ENCODE results near the gene PRKG1.

DNA sequence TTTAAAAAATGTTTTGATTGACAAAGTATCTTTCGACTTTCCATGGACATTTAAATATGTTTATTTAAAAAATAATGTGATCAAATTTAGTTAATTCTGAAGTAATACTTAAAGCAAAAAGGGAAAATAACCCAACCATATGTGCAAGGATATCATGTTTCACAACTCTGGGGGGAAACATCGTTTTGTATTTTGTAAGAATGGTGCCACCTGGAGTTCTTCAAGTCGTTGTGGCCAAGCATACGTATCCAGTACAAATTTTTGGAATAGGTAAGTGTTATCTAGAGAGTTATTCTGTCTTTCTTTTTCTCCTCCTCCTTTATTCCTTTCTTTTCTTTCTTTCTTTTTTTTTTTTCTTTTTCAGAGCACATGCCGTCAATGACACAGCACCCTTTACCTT is 801.3 kb downstream of the PRKG1 start:
- TF ChIP-seq, protein P1, sequence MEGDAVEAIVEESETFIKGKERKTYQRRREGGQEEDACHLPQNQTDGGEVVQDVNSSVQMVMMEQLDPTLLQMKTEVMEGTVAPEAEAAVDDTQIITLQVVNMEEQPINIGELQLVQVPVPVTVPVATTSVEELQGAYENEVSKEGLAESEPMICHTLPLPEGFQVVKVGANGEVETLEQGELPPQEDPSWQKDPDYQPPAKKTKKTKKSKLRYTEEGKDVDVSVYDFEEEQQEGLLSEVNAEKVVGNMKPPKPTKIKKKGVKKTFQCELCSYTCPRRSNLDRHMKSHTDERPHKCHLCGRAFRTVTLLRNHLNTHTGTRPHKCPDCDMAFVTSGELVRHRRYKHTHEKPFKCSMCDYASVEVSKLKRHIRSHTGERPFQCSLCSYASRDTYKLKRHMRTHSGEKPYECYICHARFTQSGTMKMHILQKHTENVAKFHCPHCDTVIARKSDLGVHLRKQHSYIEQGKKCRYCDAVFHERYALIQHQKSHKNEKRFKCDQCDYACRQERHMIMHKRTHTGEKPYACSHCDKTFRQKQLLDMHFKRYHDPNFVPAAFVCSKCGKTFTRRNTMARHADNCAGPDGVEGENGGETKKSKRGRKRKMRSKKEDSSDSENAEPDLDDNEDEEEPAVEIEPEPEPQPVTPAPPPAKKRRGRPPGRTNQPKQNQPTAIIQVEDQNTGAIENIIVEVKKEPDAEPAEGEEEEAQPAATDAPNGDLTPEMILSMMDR (IDR thresholded peaks at IDR 0.05), result no peak
- TF ChIP-seq EZH2 (IDR thresholded peaks at IDR 0.05), result no peak
